GM12878 (cell line): ENCODE results near the gene PLSCR1. TPM values are rescaled to one million over a fixed set of nuclear protein-coding genes. Genes with fewer than 3 reads are reported as not detected.

ENCODE experiments used
- ATAC-seq: fragments of 200-7000 bp; cut with Tn5 transposase; 3 replicates; pipeline ENCODE4 v1.9.1; 2020; ENCODE audit warnings: mild to moderate bottlenecking, moderate library complexity
- BruUV-seq: library from RNA; stranded (reverse); fragments of 400-500 nt; replicated peaks from 2 replicates; lab custom pipeline; 2021; lab: Mats Ljungman, UMichigan
- CTCF ChIA-PET: fragments of 300-600 bp; sonication (Branson Sonifier 250); formaldehyde crosslinking; extraction: SDS; loops from one replicate; lab custom pipeline; 2021; ENCODE audit warnings: inconsistent platforms; lab: Yijun Ruan, JAX
- POLR2A ChIA-PET: fragments of 350-600 bp; formaldehyde crosslinking; extraction: SDS; loops from one replicate; lab custom pipeline; 2021; ENCODE audit warnings: inconsistent platforms; lab: Charles Lee
- RAD21 ChIA-PET: fragments of 300-600 bp; sonication (Branson Sonifier 250); formaldehyde crosslinking; loops from one replicate; lab custom pipeline; 2023; ENCODE audit warnings: antibody characterized with exemption; ENCODE audit not compliant: unreplicated experiment; lab: Charles Lee
- SMC1A ChIA-PET: fragments of 300-600 bp; sonication (Branson Sonifier 250); formaldehyde crosslinking; loops from one replicate; lab custom pipeline; 2023; ENCODE audit not compliant: unreplicated experiment, uncharacterized antibody; lab: Charles Lee
- DNase-seq: peaks from one replicate; pipeline ENCODE4 v3.0.0-alpha.2; 2011; ENCODE audit warnings: low read depth, low spot score
- FAIRE-seq: peaks from 3 replicates; lab custom pipeline; 2011; peaks lifted over from hg19 to GRCh38; lab: Jason Lieb, UNC
- H2AFZ ChIP-seq: 2 replicates; pipeline ENCODE4 v1.6.0; 2011; ENCODE audit warnings: low read depth, low read length, control low read depth; ENCODE audit not compliant: control insufficient read depth
- H3K27ac ChIP-seq: 2 replicates; pipeline ENCODE4 v1.5.1; 2011; ENCODE audit warnings: control low read depth; ENCODE audit not compliant: control insufficient read depth, insufficient read depth
- H3K27me3 ChIP-seq, 2 experiments: replicated peaks in 1 of 2; 2 replicates each; pipeline versions ENCODE4 v1.6.0 to v1.6.1; 2011; ENCODE audit warnings: low read length in 1 of 2; ENCODE audit not compliant: control insufficient read depth in 2 of 2, insufficient read depth in 2 of 2
- H3K36me3 ChIP-seq, 2 experiments: 2 replicates each; pipeline ENCODE4 v1.5.1; 2011; ENCODE audit warnings: low read length in 1 of 2; ENCODE audit not compliant: control insufficient read depth in 2 of 2, insufficient read depth in 2 of 2
- H3K4me1 ChIP-seq: 2 replicates; pipeline ENCODE4 v1.6.1; 2011; ENCODE audit warnings: mild to moderate bottlenecking, low read length, moderate library complexity, mixed read lengths; ENCODE audit not compliant: control insufficient read depth, insufficient read depth
- H3K4me2 ChIP-seq: 2 replicates; pipeline ENCODE4 v1.6.0; 2011; ENCODE audit warnings: control low read depth; ENCODE audit not compliant: control insufficient read depth, insufficient read depth
- H3K4me3 ChIP-seq: fragments of 200-600 bp; sonication (generic); 2 replicates; pipeline ENCODE4 v1.5.1; 2016
- H3K79me2 ChIP-seq: 2 replicates; pipeline ENCODE4 v1.6.0; 2011; ENCODE audit warnings: low read length; ENCODE audit not compliant: control insufficient read depth, insufficient read depth
- H3K9ac ChIP-seq: 2 replicates; pipeline ENCODE4 v1.8.0; 2011; ENCODE audit warnings: low read length, control low read depth, mixed read lengths; ENCODE audit not compliant: control insufficient read depth, insufficient read depth
- H3K9me3 ChIP-seq: replicated peaks from 3 replicates; pipeline ENCODE4 v1.5.1; 2011; ENCODE audit warnings: mild to moderate bottlenecking, low read length; ENCODE audit not compliant: control insufficient read depth, insufficient read depth
- H4K20me1 ChIP-seq: 2 replicates; pipeline ENCODE4 v1.6.0; 2011; ENCODE audit not compliant: control insufficient read depth, insufficient read depth
- ATF2 ChIP-seq: IDR thresholded peaks from 2 replicates; pipeline ENCODE4 v1.6.1; 2012; ENCODE audit warnings: low read length, inconsistent platforms
- BHLHE40 ChIP-seq, 2 experiments: fragments of 450-650 bp in 1 of 2; IDR thresholded peaks; 2 replicates each; pipeline ENCODE4 v1.6.1; 2011 to 2017; ENCODE audit warnings: low read depth in 2 of 2, borderline replicate concordance in 1 of 2, improper control_type of control experiment in 1 of 2, low read length in 1 of 2, mild to moderate bottlenecking in 1 of 2
- FOS ChIP-seq: IDR thresholded peaks from 3 replicates; pipeline ENCODE4 v1.6.1; 2011; ENCODE audit warnings: borderline replicate concordance; ENCODE audit not compliant: insufficient read length; ENCODE audit errors: extremely low read depth
- HDAC6 ChIP-seq: fragments of 200-600 bp; sonication (generic); IDR thresholded peaks from one replicate; pipeline ENCODE4 v1.8.0; 2017; ENCODE audit warnings: antibody characterized with exemption; ENCODE audit not compliant: unreplicated experiment
- IKZF2 ChIP-seq, 2 experiments: fragments of 450-650 bp; IDR thresholded peaks; 2 replicates each; pipeline ENCODE4 v1.6.1; 2017; ENCODE audit warnings: mild to moderate bottlenecking in 2 of 2, moderate library complexity in 2 of 2
- RELB ChIP-seq: fragments of 450-650 bp; IDR thresholded peaks from 2 replicates; pipeline ENCODE4 v1.6.1; 2017; ENCODE audit warnings: low read depth, mild to moderate bottlenecking, moderate library complexity
- ZNF217 ChIP-seq: fragments of 450-650 bp; IDR thresholded peaks from 2 replicates; pipeline ENCODE4 v1.6.1; 2017; ENCODE audit warnings: antibody characterized with exemption, mild to moderate bottlenecking
- ZNF274 ChIP-seq: IDR thresholded peaks from one replicate; pipeline ENCODE4 v1.8.0; 2011; ENCODE audit not compliant: insufficient read length, insufficient read depth
- WGBS: methylation state at CpG from one replicate; pipeline ENCODE4 v1.1.6; 2016; ENCODE audit warnings: low lambda C conversion rate; ENCODE audit not compliant: insufficient replicate concordance, insufficient coverage; ENCODE audit errors: missing lambda C conversion rate; 5-methylcytosine and 5-hydroxymethylcytosine counted together
- in situ Hi-C: fragments of 300-500 bp; cut with MboI; formaldehyde crosslinking; loops from 9 replicates; pipeline ENCODE4 v1.14.3; 2018; ENCODE audit warnings: mixed read lengths
- intact Hi-C: fragments of 100-400 bp; cut with micrococcal nuclease; formaldehyde crosslinking; loops from one replicate; pipeline ENCODE4 v1.14.2; 2022; ENCODE audit not compliant: unreplicated experiment
- polyA plus RNA-seq, 11 experiments: library from polyadenylated mRNA; depleted of rRNA in 4 of 11; unstranded in 6 of 11; stranded (reverse) in 5 of 11; fragments of >200 nt; fragmentation: Nextera tagmentation in 4 of 11; fragmentation: Illumina TruSeq in 1 of 11; extraction: Ambion mirVana in 4 of 11; extraction: Trizol in 1 of 11; gene quantifications; 1 replicate in 1 of 11; 2 replicates in 10 of 11; pipeline versions ENCODE4 v1.2.1 to v1.2.3, GENCODE V29; 2011 to 2016; ENCODE audit warnings: inconsistent platforms in 2 of 11, missing spikeins in 2 of 11, low read depth in 1 of 11
- total RNA-seq, 4 experiments: library from RNA; depleted of rRNA in 3 of 4; stranded (reverse); fragments of >200 nt in 3 of 4; fragmentation: Illumina TruSeq in 1 of 4; extraction: Trizol in 1 of 4; gene quantifications; 2 replicates each; pipeline versions ENCODE4 v1.2.1 to v1.2.3, GENCODE V29; 2013 to 2021
- TF ChIP-seq, protein P1 (sequence below): IDR thresholded peaks from 2 replicates; pipeline ENCODE4 v1.6.1; 2012; ENCODE audit warnings: low read depth, low read length, improper control_type of control experiment

Gene PLSCR1
- total and polyA plus RNA-seq, 10 of the 15 experiments (the other 5 are each of a cell fraction or from before 2014, with no cell fraction given): 35.4 to 77.8 (median 41.1) TPM

GRCh38 chr3:146532406-146532805 lies 12.0 kb downstream of the PLSCR1 start (continued):
- TF ChIP-seq HDAC6 (no peak), RELB (no peak)

GRCh38 chr3:146530609-146531008 lies 13.8 kb downstream of the PLSCR1 start:
- in situ Hi-C loops: no loop called here
- ChIA-PET POLR2A (interaction anchor here (0.6 kb wide), 1 partner anchor 60 kb away, joined by 4 read pairs; no protein-coding TSS in a partner anchor), SMC1A (interaction anchor here (1.2 to 1.5 kb wide), 2 partner anchors 9 to 10 kb away, joined by 4 read pairs; no protein-coding TSS in a partner anchor), CTCF (interaction anchor here (0.6 to 1.3 kb wide), 3 partner anchors 9 to 14 kb away, joined by 3 read pairs; no protein-coding TSS in a partner anchor), RAD21 (interaction anchor here (1.3 to 1.4 kb wide), 2 partner anchors 10 to 11 kb away, joined by 3 to 4 read pairs; no protein-coding TSS in a partner anchor)
- no peaks in the 10 kb centered on the region for H3K4me1 ChIP-seq
- DNase-seq: no peak
- no peak overlapping the region for H3K4me3 ChIP-seq
- TF ChIP-seq FOS (no peak), ZNF217 (no peak), ATF2 (no peak), BHLHE40 (IDR thresholded peaks at IDR 0.05; ENCODE audit: borderline replicate concordance in 1 of 2, low read depth in 2 of 2, low read length in 1 of 2) (no peak), IKZF2 (IDR thresholded peaks at IDR 0.05) (no peak), ZNF274 (no peak)
- TF ChIP-seq, protein P1, sequence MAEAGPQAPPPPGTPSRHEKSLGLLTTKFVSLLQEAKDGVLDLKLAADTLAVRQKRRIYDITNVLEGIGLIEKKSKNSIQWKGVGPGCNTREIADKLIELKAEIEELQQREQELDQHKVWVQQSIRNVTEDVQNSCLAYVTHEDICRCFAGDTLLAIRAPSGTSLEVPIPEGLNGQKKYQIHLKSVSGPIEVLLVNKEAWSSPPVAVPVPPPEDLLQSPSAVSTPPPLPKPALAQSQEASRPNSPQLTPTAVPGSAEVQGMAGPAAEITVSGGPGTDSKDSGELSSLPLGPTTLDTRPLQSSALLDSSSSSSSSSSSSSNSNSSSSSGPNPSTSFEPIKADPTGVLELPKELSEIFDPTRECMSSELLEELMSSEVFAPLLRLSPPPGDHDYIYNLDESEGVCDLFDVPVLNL: no peak
- no peak overlapping the region for H2AFZ ChIP-seq
- peaks cover 0 to 3% of the 10 kb centered on the region in 2 experiments; a peak in 1 of 4 replicates for H3K36me3 ChIP-seq
- 100% methylated on average over 2 of the region's 2 CpGs for WGBS
- H3K9ac ChIP-seq: no peak overlapping the region
- FAIRE-seq: no peak
- no TSS peak for BruUV-seq
- no peaks in the 10 kb centered on the region for H4K20me1 ChIP-seq
- intact Hi-C loops: no loop called here
- no peak overlapping the region for H3K4me2 ChIP-seq
- no peaks in the 10 kb centered on the region for H3K27me3 ChIP-seq
- no peak for ATAC-seq
- no peaks in the 10 kb centered on the region for H3K9me3 ChIP-seq
- no peak overlapping the region for H3K27ac ChIP-seq
- H3K79me2 ChIP-seq: no peaks in the 10 kb centered on the region
